Measurements from ENCODE around the gene KDM1A.

- no peak for TF ChIP-seq CTCF (IDR thresholded peaks at IDR 0.05; ENCODE audit: extremely low read depth in 1 of 2, insufficient read depth in 1 of 2, low read depth in 1 of 2, low read length in 2 of 2)
- no peak for TF ChIP-seq POLR2AphosphoS5 (IDR thresholded peaks at IDR 0.05; ENCODE audit: insufficient read depth, low read depth, low read length)
- TF ChIP-seq JUN (IDR thresholded peaks at IDR 0.05; ENCODE audit: borderline replicate concordance, insufficient read depth, insufficient read length, low read depth), result no peak
- TF ChIP-seq EZH2 (IDR thresholded peaks at IDR 0.05; ENCODE audit: borderline replicate concordance, low read depth, low read length, severe bottlenecking), result no peak
Observed at GRCh38 chr1:22995774-22996173, 23.5 kb upstream of the KDM1A start.
